ENCODE data around the gene ARSD.

DNA sequence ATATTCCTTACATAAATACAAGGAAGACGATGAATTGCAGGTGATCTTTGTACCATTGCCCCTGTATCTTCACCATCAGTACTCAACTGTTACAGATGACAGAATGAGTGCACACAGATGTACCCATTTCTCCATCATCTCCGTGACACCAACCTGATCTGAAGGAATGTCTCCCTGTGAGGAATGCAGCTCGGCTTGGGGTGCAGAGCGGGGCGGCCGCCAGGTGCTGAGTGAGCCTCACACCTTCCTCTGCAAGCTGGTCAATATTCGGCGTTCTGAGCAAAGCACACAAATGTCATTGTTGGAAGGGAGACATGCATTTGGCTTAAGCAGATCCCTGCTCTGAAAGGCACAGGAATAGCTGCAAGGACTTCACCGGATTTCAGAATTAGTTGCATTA, 7.4 kb downstream of the ARSD start:
- no peak for TF ChIP-seq POLR2A (IDR thresholded peaks at IDR 0.05)
- TF ChIP-seq, protein P1, sequence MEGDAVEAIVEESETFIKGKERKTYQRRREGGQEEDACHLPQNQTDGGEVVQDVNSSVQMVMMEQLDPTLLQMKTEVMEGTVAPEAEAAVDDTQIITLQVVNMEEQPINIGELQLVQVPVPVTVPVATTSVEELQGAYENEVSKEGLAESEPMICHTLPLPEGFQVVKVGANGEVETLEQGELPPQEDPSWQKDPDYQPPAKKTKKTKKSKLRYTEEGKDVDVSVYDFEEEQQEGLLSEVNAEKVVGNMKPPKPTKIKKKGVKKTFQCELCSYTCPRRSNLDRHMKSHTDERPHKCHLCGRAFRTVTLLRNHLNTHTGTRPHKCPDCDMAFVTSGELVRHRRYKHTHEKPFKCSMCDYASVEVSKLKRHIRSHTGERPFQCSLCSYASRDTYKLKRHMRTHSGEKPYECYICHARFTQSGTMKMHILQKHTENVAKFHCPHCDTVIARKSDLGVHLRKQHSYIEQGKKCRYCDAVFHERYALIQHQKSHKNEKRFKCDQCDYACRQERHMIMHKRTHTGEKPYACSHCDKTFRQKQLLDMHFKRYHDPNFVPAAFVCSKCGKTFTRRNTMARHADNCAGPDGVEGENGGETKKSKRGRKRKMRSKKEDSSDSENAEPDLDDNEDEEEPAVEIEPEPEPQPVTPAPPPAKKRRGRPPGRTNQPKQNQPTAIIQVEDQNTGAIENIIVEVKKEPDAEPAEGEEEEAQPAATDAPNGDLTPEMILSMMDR (IDR thresholded peaks at IDR 0.05): no peak

Measured in lower leg skin (tissue), 3 donors.